Activated naive CD4-positive, alpha-beta T cell treated with anti-CD3 and anti-CD28 coated beads, Interleukin-2, amount 10 ng/mL, durations not matched to agents 7 days and 5 days (primary cell): ENCODE data around the gene RAD9A.
"Not testable (repeated sequence)": the region's sequence is repeated elsewhere in the genome, so short reads cannot be mapped to it uniquely, and the experiment has no call there.

Experiments used
- CTCF ChIA-PET: fragments of 350-600 bp; sonication (Branson Sonifier 250); formaldehyde crosslinking; loops from one replicate; lab custom pipeline; 2021; ENCODE audit warnings: antibody characterized with exemption; lab: Charles Lee
- DNase-seq: peaks from one replicate; pipeline ENCODE4 v3.0.0-alpha.2; 2020
- H3K27ac Mint-ChIP-seq: one replicate; pipeline ENCODE4 v1.8.0; 2021; ENCODE audit warnings: mild to moderate bottlenecking, moderate library complexity, mixed read lengths
- H3K27me3 Mint-ChIP-seq: one replicate; pipeline ENCODE4 v1.8.0; 2021; ENCODE audit warnings: mild to moderate bottlenecking, mixed read lengths
- H3K36me3 Mint-ChIP-seq: one replicate; pipeline ENCODE4 v1.8.0; 2021; ENCODE audit warnings: mixed read lengths
- H3K4me1 Mint-ChIP-seq: one replicate; pipeline ENCODE4 v1.8.0; 2021; ENCODE audit warnings: mixed read lengths
- H3K4me3 Mint-ChIP-seq: one replicate; pipeline ENCODE4 v1.8.0; 2021; ENCODE audit warnings: mild to moderate bottlenecking, moderate library complexity, mixed read lengths
- H3K9me3 Mint-ChIP-seq: one replicate; pipeline ENCODE4 v1.8.0; 2021; ENCODE audit warnings: mixed read lengths

The RAD9A gene

GRCh38 chr11:67398661-67399563 lies 7.1 kb downstream of the RAD9A start:
- Mint-ChIP-seq H3K36me3 (peaks cover 44% of the 10 kb centered on the region), H3K27ac (peak overlapping the region; percentile 78), H3K4me1 (peaks cover 65% of the 10 kb centered on the region), H3K27me3 (no peaks in the 10 kb centered on the region), H3K9me3 (no peaks in the 10 kb centered on the region), H3K4me3 (peak overlapping the region; percentile 35)
- CTCF ChIA-PET: interaction anchor here (0.7 to 1.1 kb wide), 2 partner anchors 40 to 114 kb away, joined by 3 read pairs; no protein-coding TSS in a partner anchor
- no peak for DNase-seq

- CTCF ChIA-PET: interaction anchor here (0.6 to 5.0 kb wide), 15 partner anchors 8 to 107 kb away, joined by 3 to 36 read pairs (median 5); partner anchors contain the start of genes CDK2AP2, PITPNM1, PTPRCAP and RAD9A
- Mint-ChIP-seq H3K27ac (peak overlapping the region; percentile 86), H3K9me3 (no peaks in the 10 kb centered on the region), H3K4me3 (peak overlapping the region; percentile 96), H3K27me3 (no peaks in the 10 kb centered on the region), H3K36me3 (peaks cover 50% of the 10 kb centered on the region), H3K4me1 (peaks cover 71% of the 10 kb centered on the region)
- no peak for DNase-seq
Measured at GRCh38 chr11:67400251-67400941, 8.6 kb downstream of the RAD9A start.

- Mint-ChIP-seq H3K36me3 (peaks cover 53% of the 10 kb centered on the region), H3K4me1 (peaks cover 74% of the 10 kb centered on the region), H3K27ac (peak overlapping the region; percentile 86), H3K9me3 (no peaks in the 10 kb centered on the region), H3K4me3 (peak overlapping the region; percentile 96), H3K27me3 (no peaks in the 10 kb centered on the region)
- DNase-seq: no peak
- CTCF ChIA-PET: interaction anchor here (0.9 to 5.0 kb wide), 19 partner anchors 8 to 107 kb away, joined by 3 to 36 read pairs (median 6); partner anchors contain the start of genes CDK2AP2, PITPNM1, PTPRCAP and RAD9A
Measured at GRCh38 chr11:67400942-67401494, 9.2 kb downstream of the RAD9A start.

DNA sequence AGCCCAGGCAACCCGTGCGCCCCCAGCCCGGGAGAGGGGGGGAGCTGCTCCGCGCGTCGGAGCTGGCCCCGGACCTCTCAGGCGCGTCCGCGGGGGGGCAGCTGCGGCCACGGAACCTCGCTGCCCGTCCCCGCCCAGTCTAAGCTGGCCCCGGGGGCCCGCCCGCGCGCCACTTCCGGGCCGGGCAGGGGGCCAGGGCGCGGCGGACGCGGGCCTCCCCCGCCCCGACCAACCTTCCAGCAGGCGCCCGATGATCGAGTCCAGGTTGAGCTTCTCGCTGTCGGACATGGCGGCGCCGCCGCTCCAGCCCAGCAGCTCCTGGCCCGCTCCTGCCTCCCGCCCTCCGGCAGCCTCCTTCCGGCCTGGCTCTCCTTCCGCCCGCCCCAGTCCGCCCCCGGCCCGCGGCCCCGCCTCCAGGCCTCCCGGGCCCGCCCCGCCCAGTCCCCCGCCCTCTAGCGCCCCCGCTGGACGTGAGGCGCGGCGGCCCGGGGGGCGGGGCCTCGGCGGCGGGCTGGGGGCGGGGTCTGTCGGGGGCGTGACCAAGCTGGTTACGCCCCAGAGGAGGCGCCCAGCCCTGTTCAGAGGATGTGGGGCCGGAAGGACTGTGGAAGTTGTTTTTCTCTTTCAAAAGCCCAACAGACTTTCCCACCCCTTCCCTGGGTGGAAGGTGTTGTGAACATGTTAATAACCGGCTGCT lies 9.9 kb downstream of the RAD9A start, which contains the start of gene PPP1CA:
TSS of gene PPP1CA (minus strand) at position 364 of the 697 bp plus-strand sequence. CDS start at position 288, 76 bp downstream.
- H3K4me3 Mint-ChIP-seq: peak within 1 kb of the TSS; percentile 96
- H3K9me3 Mint-ChIP-seq: no peaks in the 10 kb centered on the region
- H3K27me3 Mint-ChIP-seq: no peaks in the 10 kb centered on the region
- peaks cover 73% of the 10 kb centered on the region for H3K4me1 Mint-ChIP-seq
- H3K27ac Mint-ChIP-seq: peak within 1 kb of the TSS; percentile 98
- peak; percentile 91 for DNase-seq
- CTCF ChIA-PET: interaction anchor here (0.9 to 5.0 kb wide), 19 partner anchors 8 to 106 kb away, joined by 3 to 36 read pairs (median 6); partner anchors contain the start of genes CDK2AP2, PITPNM1, PTPRCAP and RAD9A
- H3K36me3 Mint-ChIP-seq: peaks cover 55% of the 10 kb centered on the region

DNA sequence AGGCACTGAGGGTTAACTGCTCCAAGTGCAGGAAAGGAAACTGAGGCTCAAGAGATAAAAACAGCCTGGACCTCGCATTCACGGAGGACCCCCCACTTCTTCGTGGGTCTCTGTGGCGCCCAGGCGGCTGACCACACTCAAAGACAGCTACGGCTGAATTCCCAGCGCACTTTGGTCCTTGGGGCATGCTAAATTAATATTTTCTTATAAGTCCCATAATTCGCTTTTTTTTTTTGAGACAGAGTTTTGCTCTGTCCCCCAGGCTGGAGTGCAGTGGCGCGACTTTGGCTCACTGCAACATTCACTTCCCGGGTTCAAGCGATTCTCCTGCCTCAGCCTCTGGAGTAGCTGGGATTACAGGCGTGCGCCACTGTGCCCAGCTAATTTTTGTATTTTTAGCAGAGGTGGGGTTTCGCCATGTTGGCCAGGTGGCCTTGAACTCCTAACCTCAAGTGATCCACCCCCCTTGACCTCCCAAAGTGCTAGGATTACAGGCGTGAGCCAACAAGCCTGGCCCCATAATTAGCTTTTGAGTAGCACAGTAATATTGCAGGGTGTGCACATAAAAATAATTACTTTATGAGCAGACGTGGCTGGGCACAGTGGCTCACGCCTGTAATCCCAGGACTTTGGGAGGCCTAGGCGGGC lies 10.5 kb downstream of the RAD9A start:
- not testable (repeated sequence) for DNase-seq, H3K9me3 Mint-ChIP-seq, H3K27me3 Mint-ChIP-seq
- Mint-ChIP-seq H3K4me1 (peaks cover 72% of the 10 kb centered on the region), H3K4me3 (peak overlapping the region; percentile 96), H3K27ac (peak overlapping the region; percentile 98), H3K36me3 (peaks cover 58% of the 10 kb centered on the region)
- CTCF ChIA-PET: interaction anchor here (0.9 to 5.0 kb wide), 16 partner anchors 10 to 105 kb away, joined by 3 to 36 read pairs (median 6); partner anchors contain the start of genes CDK2AP2, PITPNM1, PTPRCAP and RAD9A

DNA sequence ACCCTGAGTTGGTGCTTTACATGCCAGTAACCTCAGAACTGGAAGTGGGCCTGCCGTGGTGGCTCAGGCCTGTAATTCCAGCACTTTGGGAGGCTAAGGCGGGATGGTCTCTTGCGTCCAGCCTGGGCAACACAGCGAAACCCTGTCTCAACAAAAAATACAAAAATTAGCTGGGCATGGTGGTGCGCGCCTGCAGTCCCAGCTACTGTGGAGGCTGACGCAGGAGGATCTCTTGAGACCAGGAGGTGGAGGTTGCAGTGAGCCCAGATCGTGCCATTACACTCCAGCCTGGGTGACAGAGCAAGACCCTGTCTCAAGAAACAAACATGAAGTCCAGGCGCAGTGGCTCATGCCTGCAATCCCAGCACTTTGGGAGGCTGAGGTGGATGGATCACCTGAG lies 11.3 kb downstream of the RAD9A start:
- DNase-seq, H3K9me3 Mint-ChIP-seq, H3K27me3 Mint-ChIP-seq: not testable (repeated sequence)
- peak overlapping the region; percentile 96 for H3K4me3 Mint-ChIP-seq
- H3K4me1 Mint-ChIP-seq: peaks cover 72% of the 10 kb centered on the region
- CTCF ChIA-PET: interaction anchor here (1.5 to 5.0 kb wide), 4 partner anchors 10 to 102 kb away, joined by 5 to 36 read pairs (median 10); partner anchors contain the start of genes PITPNM1 and PTPRCAP
- peak overlapping the region; percentile 98 for H3K27ac Mint-ChIP-seq
- H3K36me3 Mint-ChIP-seq: peaks cover 58% of the 10 kb centered on the region

DNA sequence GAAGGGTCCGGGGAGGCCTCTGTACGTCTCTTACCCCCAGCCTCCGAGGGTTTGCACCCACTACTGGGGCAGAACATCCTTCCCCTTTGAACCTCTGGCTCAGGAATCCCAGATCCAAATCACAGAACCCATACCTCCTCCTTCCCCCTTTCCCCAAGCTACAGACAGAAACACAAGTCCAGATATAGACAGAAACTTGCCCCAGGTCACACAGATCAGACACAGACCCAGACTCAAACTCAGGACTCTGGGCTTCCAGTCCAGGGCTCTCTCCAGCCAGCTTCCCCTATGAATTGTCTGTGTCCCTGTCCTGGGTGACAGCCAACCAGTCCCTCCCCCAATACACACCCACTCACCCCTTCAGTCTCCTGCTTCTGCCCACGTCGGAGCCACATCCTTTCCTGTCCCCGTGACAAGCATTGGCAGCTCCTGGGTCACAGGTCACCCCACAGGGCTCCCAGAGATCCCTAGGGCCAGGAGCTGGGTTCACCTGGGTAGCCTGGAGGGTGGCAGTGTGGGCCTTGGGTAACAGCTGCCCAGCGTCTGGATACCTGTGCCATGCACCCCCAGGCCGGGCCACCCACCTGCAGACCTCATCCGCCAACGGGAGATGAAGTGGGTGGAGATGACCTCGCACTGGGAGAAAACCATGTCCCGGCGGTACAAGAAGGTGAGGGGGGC lies 12.9 kb downstream of the RAD9A start:
- peak overlapping the region; percentile 98 for H3K27ac Mint-ChIP-seq
- DNase-seq: peak; percentile 73
- CTCF ChIA-PET: interaction anchor here (1.1 to 5.0 kb wide), 4 partner anchors 9 to 81 kb away, joined by 3 to 36 read pairs (median 5); partner anchors contain the start of gene PTPRCAP
- H3K9me3 Mint-ChIP-seq: no peaks in the 10 kb centered on the region
- H3K4me3 Mint-ChIP-seq: peak overlapping the region; percentile 96
- H3K36me3 Mint-ChIP-seq: peaks cover 62% of the 10 kb centered on the region
- no peaks in the 10 kb centered on the region for H3K27me3 Mint-ChIP-seq
- peaks cover 73% of the 10 kb centered on the region for H3K4me1 Mint-ChIP-seq

- Mint-ChIP-seq H3K4me1 (peaks cover 73% of the 10 kb centered on the region), H3K4me3 (peak overlapping the region; percentile 96), H3K9me3 (no peaks in the 10 kb centered on the region), H3K36me3 (peaks cover 64% of the 10 kb centered on the region), H3K27ac (peak overlapping the region; percentile 98), H3K27me3 (no peaks in the 10 kb centered on the region)
- no peak for DNase-seq
- CTCF ChIA-PET: interaction anchor here (1.1 to 2.1 kb wide), 2 partner anchors 8 to 31 kb away, joined by 3 to 5 read pairs; no protein-coding TSS in a partner anchor
Measured at GRCh38 chr11:67405196-67405567, 13.4 kb downstream of the RAD9A start.

GRCh38 chr11:67405688-67406339 lies 14.0 kb downstream of the RAD9A start:
- H3K4me1 Mint-ChIP-seq: peaks cover 74% of the 10 kb centered on the region
- H3K36me3 Mint-ChIP-seq: peaks cover 61% of the 10 kb centered on the region

DNA sequence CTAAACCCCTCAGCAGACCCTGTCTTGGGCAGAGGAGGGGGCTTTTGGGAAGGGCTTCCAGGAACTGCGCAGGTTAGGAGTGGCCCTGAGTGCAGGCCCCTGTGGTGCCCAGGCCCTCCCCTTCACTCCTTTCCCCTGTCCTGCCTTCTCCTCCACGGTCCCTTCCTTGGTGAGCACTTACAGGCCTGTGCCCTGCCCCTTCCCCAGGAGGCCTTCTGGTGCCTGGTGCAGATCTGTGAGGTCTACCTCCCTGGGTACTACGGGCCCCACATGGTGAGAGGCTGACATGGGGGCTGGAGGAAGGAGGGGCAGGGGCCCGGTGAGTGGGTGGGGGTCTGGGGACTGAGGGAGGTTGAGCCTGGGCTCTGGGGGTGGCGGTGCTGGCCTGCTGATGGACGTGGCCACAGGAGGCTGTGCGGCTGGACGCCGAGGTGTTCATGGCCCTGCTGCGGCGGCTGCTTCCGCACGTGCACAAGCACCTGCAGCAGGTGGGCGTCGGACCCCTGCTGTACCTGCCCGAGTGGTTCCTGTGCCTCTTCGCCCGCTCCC lies 14.7 kb downstream of the RAD9A start:
- H3K27ac Mint-ChIP-seq: peak overlapping the region; percentile 94
- no peaks in the 10 kb centered on the region for H3K27me3 Mint-ChIP-seq
- H3K4me1 Mint-ChIP-seq: peaks cover 81% of the 10 kb centered on the region
- no peaks in the 10 kb centered on the region for H3K9me3 Mint-ChIP-seq
- H3K4me3 Mint-ChIP-seq: peak overlapping the region; percentile 96
- CTCF ChIA-PET: interaction anchor here (1.0 to 1.3 kb wide), 3 partner anchors 15 to 99 kb away, joined by 3 to 11 read pairs (median 3); partner anchors contain the start of genes PITPNM1, PTPRCAP and RAD9A
- peaks cover 61% of the 10 kb centered on the region for H3K36me3 Mint-ChIP-seq
- no peak for DNase-seq

More at GRCh38 chr11:67405688-67406339, 14.0 kb downstream of the RAD9A start:
- Mint-ChIP-seq H3K4me3 (peak overlapping the region; percentile 96), H3K9me3 (no peaks in the 10 kb centered on the region), H3K27me3 (no peaks in the 10 kb centered on the region), H3K27ac (peak overlapping the region; percentile 98)
- no peak for DNase-seq
- CTCF ChIA-PET: no interaction called here

- Mint-ChIP-seq H3K4me3 (peak overlapping the region; percentile 96), H3K36me3 (peaks cover 61% of the 10 kb centered on the region), H3K9me3 (no peaks in the 10 kb centered on the region), H3K4me1 (peaks cover 84% of the 10 kb centered on the region), H3K27me3 (no peaks in the 10 kb centered on the region), H3K27ac (peak overlapping the region; percentile 94)
- no peak for DNase-seq
- CTCF ChIA-PET: interaction anchor here (0.7 to 1.3 kb wide), 6 partner anchors 16 to 98 kb away, joined by 3 to 11 read pairs (median 3); partner anchors contain the start of genes PITPNM1, PTPRCAP and RAD9A
Measured at GRCh38 chr11:67406969-67407687, 15.3 kb downstream of the RAD9A start.
